IMR-90 (cell line): ENCODE results near the gene KLHDC3.

ENCODE experiments used
- CEBPB ChIP-seq: IDR thresholded peaks from 2 replicates; pipeline ENCODE4 v1.6.1; 2012; ENCODE audit warnings: low read depth, low read length, improper control_type of control experiment
- CHD1 ChIP-seq: IDR thresholded peaks from 2 replicates; pipeline ENCODE4 v1.6.1; 2012; ENCODE audit warnings: low read depth, low read length, improper control_type of control experiment
- CTCF ChIP-seq: conservative IDR thresholded peaks from 2 replicates; pipeline ENCODE4 v1.5.1; 2012; ENCODE audit warnings: mild to moderate bottlenecking, low read depth, low read length, improper control_type of control experiment
- MAFK ChIP-seq: IDR thresholded peaks from 2 replicates; pipeline ENCODE4 v1.6.1; 2012; ENCODE audit warnings: low read depth, low read length, improper control_type of control experiment
- MXI1 ChIP-seq: IDR thresholded peaks from 2 replicates; pipeline ENCODE4 v1.6.1; 2012; ENCODE audit warnings: low read depth, mild to moderate bottlenecking, low read length, moderate library complexity, borderline replicate concordance
- POLR2A ChIP-seq: IDR thresholded peaks from 2 replicates; pipeline ENCODE4 v1.6.1; 2012; ENCODE audit warnings: mild to moderate bottlenecking, low read depth, low read length
- USF2 ChIP-seq: fragments of 150-350 bp; IDR thresholded peaks from 2 replicates; pipeline ENCODE4 v1.6.1; 2017; ENCODE audit warnings: mild to moderate bottlenecking, antibody characterized with exemption, low read length, low read depth

GRCh38 chr6:42969431-42969830 lies 44.6 kb upstream of the KLHDC3 start:
- no peak for TF ChIP-seq CTCF
- TF ChIP-seq MAFK, result no peak
- TF ChIP-seq MXI1, result no peak
- TF ChIP-seq CHD1, result no peak
- TF ChIP-seq POLR2A, result no peak
- TF ChIP-seq USF2, result no peak
- TF ChIP-seq CEBPB, result no peak
